ENCODE results near the gene CSF2RB. TPM values are rescaled to one million over a fixed set of nuclear protein-coding genes. Genes with fewer than 3 reads are reported as not detected.

CSF2RB gene
- total and polyA plus RNA-seq, 2 of the 13 experiments (the other 11 are each of a cell fraction or from before 2014, with no cell fraction given): not detected

GRCh38 chr22:36864454-36865215 lies 48.8 kb upstream of the CSF2RB start:
- no peaks in the 10 kb centered on the region for H3K79me2 ChIP-seq (ENCODE audit: insufficient read depth, low read length)
- H3K27ac ChIP-seq (ENCODE audit: extremely low read length, insufficient read depth, low read length): no peak overlapping the region
- H3K4me2 ChIP-seq (ENCODE audit: low read depth, low read length): no peak overlapping the region
- in situ Hi-C loops (cut with HindIII; ENCODE audit: extremely low pct_ligation_motif_present, low pct_unique_long_range_greater_than_20kb) (no loop called here), intact Hi-C loops (cut with micrococcal nuclease; ENCODE audit: unreplicated experiment) (no loop called here)
- TF ChIP-seq ZNF326 (CRISPR knock-in tag; IDR thresholded peaks at IDR 0.05; ENCODE audit: borderline replicate concordance): no peak
- no peak for TF ChIP-seq PREB (CRISPR knock-in tag; IDR thresholded peaks at IDR 0.05)
- no peaks in the 10 kb centered on the region for H3K36me3 ChIP-seq (replicated peaks in 1 of 2; ENCODE audit: control insufficient read depth in 1 of 2, insufficient read depth in 2 of 2, low read length in 2 of 2)
- H3K4me1 ChIP-seq (ENCODE audit: insufficient read depth, low read length): peaks cover 9% of the 10 kb centered on the region; the same call in 1 of the 2 replicates
- no peaks in the 10 kb centered on the region for H4K20me1 ChIP-seq (ENCODE audit: insufficient read depth, low read length)
- no peak overlapping the region for H3K9ac ChIP-seq (ENCODE audit: insufficient read depth, low read depth, low read length)
- FAIRE-seq (no peak), ATAC-seq (no peak), DNase-seq (ENCODE audit: low spot score) (no peak)
- 4% methylated on average over 13 of the region's 14 CpGs for WGBS (ENCODE audit: low lambda C conversion rate)
- H3K4me3 ChIP-seq (replicated peaks in 1 of 3; ENCODE audit: insufficient read depth in 1 of 3, low read depth in 2 of 3, low read length in 3 of 3): no peak overlapping the region
- peaks cover 1 to 34% of the 10 kb centered on the region in 2 experiments; a peak in 3 of 5 replicates for H3K27me3 ChIP-seq (ENCODE audit: control insufficient read depth in 1 of 2, insufficient read depth in 2 of 2, low read length in 2 of 2)
- no TSS peak for BruUV-seq (replicated peaks)
- no peaks in the 10 kb centered on the region for H3K9me3 ChIP-seq (ENCODE audit: low read length)
- H2AFZ ChIP-seq (ENCODE audit: low read length): no peak overlapping the region
- ChIA-PET CTCF (ENCODE audit: low intra/inter-chr PET ratio, low total read pairs) (no interaction called here), POLR2A (no interaction called here)

GRCh38 chr22:36865346-36865745 lies 48.1 kb upstream of the CSF2RB start:
- Histone ChIP-seq H3K4me3 (replicated peaks in 1 of 3; ENCODE audit: insufficient read depth in 1 of 3, low read depth in 2 of 3, low read length in 3 of 3) (no peak overlapping the region), H3K4me2 (ENCODE audit: low read depth, low read length) (no peak overlapping the region), H4K20me1 (ENCODE audit: insufficient read depth, low read length) (no peaks in the 10 kb centered on the region), H3K9ac (ENCODE audit: insufficient read depth, low read depth, low read length) (no peak overlapping the region), H3K4me1 (ENCODE audit: insufficient read depth, low read length) (peaks cover 9% of the 10 kb centered on the region; the same call in 1 of the 2 replicates), H3K27me3 (ENCODE audit: control insufficient read depth in 1 of 2, insufficient read depth in 2 of 2, low read length in 2 of 2) (peaks cover 1 to 40% of the 10 kb centered on the region in 2 experiments; a peak in 4 of 5 replicates), H3K27ac (ENCODE audit: extremely low read length, insufficient read depth, low read length) (no peak overlapping the region), H3K79me2 (ENCODE audit: insufficient read depth, low read length) (no peaks in the 10 kb centered on the region), H3K9me3 (ENCODE audit: low read length) (no peaks in the 10 kb centered on the region), H3K36me3 (replicated peaks in 1 of 2; ENCODE audit: control insufficient read depth in 1 of 2, insufficient read depth in 2 of 2, low read length in 2 of 2) (no peaks in the 10 kb centered on the region), H2AFZ (ENCODE audit: low read length) (no peak overlapping the region)
- in situ Hi-C loops (cut with HindIII; ENCODE audit: extremely low pct_ligation_motif_present, low pct_unique_long_range_greater_than_20kb): no loop called here
- BruUV-seq (replicated peaks): no TSS peak
- 3% methylated on average over 11 of the region's 13 CpGs for WGBS (ENCODE audit: low lambda C conversion rate)
- DNase-seq (ENCODE audit: low spot score): no peak
- POLR2A ChIA-PET: no interaction called here
- FAIRE-seq: no peak
- intact Hi-C loops (cut with micrococcal nuclease; ENCODE audit: unreplicated experiment): no loop called here
- no peak for ATAC-seq
- CTCF ChIA-PET (ENCODE audit: low intra/inter-chr PET ratio, low total read pairs): no interaction called here
- TF ChIP-seq KDM3A (CRISPR knock-in tag; IDR thresholded peaks at IDR 0.05; ENCODE audit: low read depth) (no peak), REST (IDR thresholded peaks at IDR 0.05; ENCODE audit: borderline replicate concordance in 1 of 2, low read depth in 1 of 2, low read length in 2 of 2) (peak; percentile 69 to 90), ZNF737 (CRISPR knock-in tag; IDR thresholded peaks at IDR 0.05; ENCODE audit: borderline replicate concordance) (no peak), MAZ (IDR thresholded peaks at IDR 0.05; ENCODE audit: borderline replicate concordance, low read depth, low read length) (no peak), MAZ (CRISPR knock-in tag; IDR thresholded peaks at IDR 0.05; ENCODE audit: low read depth) (no peak), ZBTB33 (CRISPR knock-in tag; IDR thresholded peaks at IDR 0.05) (no peak), CREB1 (IDR thresholded peaks at IDR 0.05) (no peak), CREB1 (CRISPR knock-in tag; IDR thresholded peaks at IDR 0.05) (no peak), KLF6 (CRISPR knock-in tag; IDR thresholded peaks at IDR 0.05) (no peak)

Measured in HepG2 (cell line).